Calu3 (cell line): ENCODE measurements around the gene MRPS5. TPM values are rescaled to one million over a fixed set of nuclear protein-coding genes. Genes with fewer than 3 reads are reported as not detected.

ENCODE experiments used
- BruUV-seq: library from RNA; stranded (reverse); fragments of 400-500 nt; replicated peaks from 2 replicates; lab custom pipeline; 2021; lab: Mats Ljungman, UMichigan
- CTCF ChIA-PET: fragments of 300-600 bp; sonication (Branson Sonifier 250); formaldehyde crosslinking; loops from one replicate; lab custom pipeline; 2022; ENCODE audit warnings: antibody characterized with exemption; lab: Charles Lee
- DNase-seq: peaks from one replicate; pipeline ENCODE4 v3.0.0; 2022
- H3K27ac Mint-ChIP-seq: one replicate; pipeline ENCODE4 v1.8.0; 2022; ENCODE audit warnings: mixed read lengths; ENCODE audit not compliant: unreplicated experiment
- H3K27me3 Mint-ChIP-seq: one replicate; pipeline ENCODE4 v1.8.0; 2022; ENCODE audit warnings: mixed read lengths; ENCODE audit not compliant: unreplicated experiment
- H3K36me3 Mint-ChIP-seq: one replicate; pipeline ENCODE4 v1.8.0; 2022; ENCODE audit warnings: mild to moderate bottlenecking, moderate library complexity, mixed read lengths; ENCODE audit not compliant: insufficient read depth, unreplicated experiment
- H3K4me1 Mint-ChIP-seq: one replicate; pipeline ENCODE4 v1.8.0; 2022; ENCODE audit warnings: mild to moderate bottlenecking, low read depth, mixed read lengths; ENCODE audit not compliant: unreplicated experiment
- H3K4me3 Mint-ChIP-seq: one replicate; pipeline ENCODE4 v1.8.0; 2022; ENCODE audit warnings: mild to moderate bottlenecking, low read depth, moderate library complexity, mixed read lengths; ENCODE audit not compliant: unreplicated experiment
- H3K9me3 Mint-ChIP-seq: one replicate; pipeline ENCODE4 v1.8.0; 2022; ENCODE audit warnings: low read depth, mixed read lengths; ENCODE audit not compliant: unreplicated experiment
- CTCF ChIP-seq: fragments of 200-600 bp; IDR thresholded peaks from one replicate; pipeline ENCODE4 v1.8.0; 2022; ENCODE audit warnings: antibody characterized with exemption; ENCODE audit not compliant: unreplicated experiment
- intact Hi-C: fragments of 100-400 bp; cut with micrococcal nuclease; formaldehyde crosslinking; loops from one replicate; pipeline ENCODE4 v1.10.0; 2022; ENCODE audit not compliant: unreplicated experiment
- total RNA-seq: library from RNA; stranded (reverse); gene quantifications from 2 replicates; pipeline ENCODE4 v1.2.3, GENCODE V29; 2022

MRPS5 gene
- total RNA-seq, 1 experiment from 2014 or later, result 71.5 TPM

DNA sequence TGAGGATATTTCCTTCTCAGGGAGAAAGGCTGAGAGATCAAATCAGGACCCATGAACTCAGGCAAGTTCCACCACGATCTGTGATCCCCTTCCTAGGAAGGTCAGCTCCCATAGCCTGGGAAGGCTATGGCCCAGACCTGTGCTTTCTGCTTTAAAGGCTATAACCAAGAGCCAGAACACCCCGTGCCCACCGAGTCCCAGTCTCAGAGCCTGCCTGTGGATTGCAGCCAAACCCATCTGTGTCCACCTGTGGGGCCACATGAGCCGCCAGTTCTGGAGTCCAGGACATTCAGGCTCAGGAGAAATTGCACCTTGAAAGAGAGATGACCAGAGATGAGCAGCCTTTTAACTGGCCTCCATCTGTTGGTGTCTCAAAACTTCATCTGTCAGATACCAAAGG, 49.2 kb downstream of the MRPS5 start:
- Mint-ChIP-seq H3K36me3 (peaks cover 10% of the 10 kb centered on the region), H3K4me3 (no peak overlapping the region), H3K9me3 (no peaks in the 10 kb centered on the region), H3K27me3 (peaks cover 22% of the 10 kb centered on the region), H3K27ac (no peak overlapping the region), H3K4me1 (peaks cover 3% of the 10 kb centered on the region)
- no TSS peak for BruUV-seq
- intact Hi-C loops, result no loop called here
- DNase-seq, result no peak
- CTCF ChIA-PET, result no interaction called here
- no peak for TF ChIP-seq CTCF

- TF ChIP-seq CTCF, result no peak
- DNase-seq, result no peak
- H3K4me1 Mint-ChIP-seq, result no peaks in the 10 kb centered on the region
- H3K27me3 Mint-ChIP-seq, result peaks cover 19% of the 10 kb centered on the region
- H3K36me3 Mint-ChIP-seq, result peaks cover 4% of the 10 kb centered on the region
- intact Hi-C loops, result no loop called here
- no TSS peak for BruUV-seq
- no peaks in the 10 kb centered on the region for H3K9me3 Mint-ChIP-seq
- no peak overlapping the region for H3K27ac Mint-ChIP-seq
- no peak overlapping the region for H3K4me3 Mint-ChIP-seq
- CTCF ChIA-PET, result no interaction called here
Measured at GRCh38 chr2:95071856-95072255, 49.8 kb downstream of the MRPS5 start.

GRCh38 chr2:95069465-95069864, 52.1 kb downstream of the MRPS5 start:
- Mint-ChIP-seq H3K27ac (no peak overlapping the region), H3K27me3 (peaks cover 19% of the 10 kb centered on the region), H3K4me3 (no peak overlapping the region), H3K9me3 (no peaks in the 10 kb centered on the region), H3K36me3 (no peaks in the 10 kb centered on the region), H3K4me1 (no peaks in the 10 kb centered on the region)
- no TSS peak for BruUV-seq
- intact Hi-C loops, result no loop called here
- no peak for TF ChIP-seq CTCF
- CTCF ChIA-PET, result no interaction called here
- DNase-seq, result no peak

- CTCF ChIA-PET, result interaction anchor here (0.7 to 1.0 kb wide), 2 partner anchors 8 to 37 kb away, joined by 3 to 5 read pairs; no protein-coding TSS in a partner anchor
- peaks cover 19% of the 10 kb centered on the region for H3K27me3 Mint-ChIP-seq
- no peak for DNase-seq
Measured at GRCh38 chr2:95068256-95068655, 53.4 kb downstream of the MRPS5 start.

More at GRCh38 chr2:95068256-95068655, 53.4 kb downstream of the MRPS5 start:
- no peak overlapping the region for H3K4me3 Mint-ChIP-seq
- intact Hi-C loops, result no loop called here
- H3K36me3 Mint-ChIP-seq, result no peaks in the 10 kb centered on the region
- no TSS peak for BruUV-seq
- H3K4me1 Mint-ChIP-seq, result no peaks in the 10 kb centered on the region
- H3K27ac Mint-ChIP-seq, result no peak overlapping the region
- TF ChIP-seq CTCF, result no peak
- H3K9me3 Mint-ChIP-seq, result no peaks in the 10 kb centered on the region
